Endothelial cell (in vitro differentiated cells): Measurements from ENCODE around the gene TMEM121B. TPM values are rescaled to one million over a fixed set of nuclear protein-coding genes. Genes with fewer than 3 reads are reported as not detected.

Experiments used
- DNase-seq: peaks from one replicate; pipeline ENCODE4 v3.0.0; 2021; ENCODE audit warnings: low spot score
- H3K27ac Mint-ChIP-seq: one replicate; pipeline ENCODE4 v1.8.0; 2021; ENCODE audit warnings: mixed read lengths, inconsistent platforms; ENCODE audit not compliant: unreplicated experiment
- H3K27me3 Mint-ChIP-seq: one replicate; pipeline ENCODE4 v1.8.0; 2021; ENCODE audit warnings: mild to moderate bottlenecking, moderate library complexity, mixed read lengths, inconsistent platforms; ENCODE audit not compliant: unreplicated experiment
- H3K36me3 Mint-ChIP-seq: one replicate; pipeline ENCODE4 v1.8.0; 2021; ENCODE audit warnings: mild to moderate bottlenecking, low read depth, mixed read lengths, inconsistent platforms; ENCODE audit not compliant: unreplicated experiment
- H3K4me1 Mint-ChIP-seq: one replicate; pipeline ENCODE4 v1.8.0; 2021; ENCODE audit warnings: mild to moderate bottlenecking, mixed read lengths, inconsistent platforms; ENCODE audit not compliant: unreplicated experiment
- H3K4me3 Mint-ChIP-seq: one replicate; pipeline ENCODE4 v1.8.0; 2021; ENCODE audit warnings: mild to moderate bottlenecking, mixed read lengths, inconsistent platforms; ENCODE audit not compliant: unreplicated experiment
- H3K9me3 Mint-ChIP-seq: one replicate; pipeline ENCODE4 v1.8.0; 2021; ENCODE audit warnings: mixed read lengths, inconsistent platforms; ENCODE audit not compliant: unreplicated experiment
- total RNA-seq: library from RNA; stranded (reverse); fragmentation: NEBNext Ultra II Directional; extraction: Animal tissue kit (Norgen Biotek cat#: 25700); gene quantifications from one replicate; pipeline ENCODE4 v1.2.1, GENCODE V29; 2021; ENCODE audit not compliant: unreplicated experiment
- TF ChIP-seq, protein P1 (sequence below): fragments of 200-600 bp; sonication (generic); IDR thresholded peaks from one replicate; pipeline ENCODE4 v1.5.0; 2021; ENCODE audit warnings: antibody characterized with exemption; ENCODE audit not compliant: unreplicated experiment

TMEM121B gene
- total RNA-seq, 1 donor from 2014 or later: 62.2 TPM

DNA sequence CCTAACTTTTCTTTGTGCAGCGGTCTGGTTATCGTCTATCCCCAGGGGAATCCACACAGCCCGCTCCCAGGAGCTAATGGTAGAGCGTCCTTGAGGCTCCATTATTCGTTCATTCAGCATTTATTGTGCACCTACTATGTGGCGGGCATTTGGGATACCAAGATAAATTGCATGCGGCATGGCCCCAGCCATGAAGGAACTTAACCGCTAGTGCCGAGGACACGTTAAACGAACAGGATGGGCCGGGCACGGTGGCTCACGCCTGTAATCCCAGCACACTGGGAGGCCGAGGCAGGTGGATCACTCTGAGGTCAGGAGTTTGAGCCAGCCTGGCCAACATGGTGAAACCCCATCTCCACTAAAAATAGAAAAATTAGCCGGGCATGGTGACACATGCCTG is 11.2 kb downstream of the TMEM121B start:
- TF ChIP-seq, protein P1, sequence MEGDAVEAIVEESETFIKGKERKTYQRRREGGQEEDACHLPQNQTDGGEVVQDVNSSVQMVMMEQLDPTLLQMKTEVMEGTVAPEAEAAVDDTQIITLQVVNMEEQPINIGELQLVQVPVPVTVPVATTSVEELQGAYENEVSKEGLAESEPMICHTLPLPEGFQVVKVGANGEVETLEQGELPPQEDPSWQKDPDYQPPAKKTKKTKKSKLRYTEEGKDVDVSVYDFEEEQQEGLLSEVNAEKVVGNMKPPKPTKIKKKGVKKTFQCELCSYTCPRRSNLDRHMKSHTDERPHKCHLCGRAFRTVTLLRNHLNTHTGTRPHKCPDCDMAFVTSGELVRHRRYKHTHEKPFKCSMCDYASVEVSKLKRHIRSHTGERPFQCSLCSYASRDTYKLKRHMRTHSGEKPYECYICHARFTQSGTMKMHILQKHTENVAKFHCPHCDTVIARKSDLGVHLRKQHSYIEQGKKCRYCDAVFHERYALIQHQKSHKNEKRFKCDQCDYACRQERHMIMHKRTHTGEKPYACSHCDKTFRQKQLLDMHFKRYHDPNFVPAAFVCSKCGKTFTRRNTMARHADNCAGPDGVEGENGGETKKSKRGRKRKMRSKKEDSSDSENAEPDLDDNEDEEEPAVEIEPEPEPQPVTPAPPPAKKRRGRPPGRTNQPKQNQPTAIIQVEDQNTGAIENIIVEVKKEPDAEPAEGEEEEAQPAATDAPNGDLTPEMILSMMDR: no peak
- peaks cover 37% of the 10 kb centered on the region for H3K36me3 Mint-ChIP-seq
- peaks cover 17% of the 10 kb centered on the region for H3K27me3 Mint-ChIP-seq
- H3K9me3 Mint-ChIP-seq: no peaks in the 10 kb centered on the region
- peak overlapping the region; percentile 65 for H3K4me3 Mint-ChIP-seq
- no peak overlapping the region for H3K27ac Mint-ChIP-seq
- H3K4me1 Mint-ChIP-seq: peaks cover 19% of the 10 kb centered on the region
- DNase-seq: no peak

DNA sequence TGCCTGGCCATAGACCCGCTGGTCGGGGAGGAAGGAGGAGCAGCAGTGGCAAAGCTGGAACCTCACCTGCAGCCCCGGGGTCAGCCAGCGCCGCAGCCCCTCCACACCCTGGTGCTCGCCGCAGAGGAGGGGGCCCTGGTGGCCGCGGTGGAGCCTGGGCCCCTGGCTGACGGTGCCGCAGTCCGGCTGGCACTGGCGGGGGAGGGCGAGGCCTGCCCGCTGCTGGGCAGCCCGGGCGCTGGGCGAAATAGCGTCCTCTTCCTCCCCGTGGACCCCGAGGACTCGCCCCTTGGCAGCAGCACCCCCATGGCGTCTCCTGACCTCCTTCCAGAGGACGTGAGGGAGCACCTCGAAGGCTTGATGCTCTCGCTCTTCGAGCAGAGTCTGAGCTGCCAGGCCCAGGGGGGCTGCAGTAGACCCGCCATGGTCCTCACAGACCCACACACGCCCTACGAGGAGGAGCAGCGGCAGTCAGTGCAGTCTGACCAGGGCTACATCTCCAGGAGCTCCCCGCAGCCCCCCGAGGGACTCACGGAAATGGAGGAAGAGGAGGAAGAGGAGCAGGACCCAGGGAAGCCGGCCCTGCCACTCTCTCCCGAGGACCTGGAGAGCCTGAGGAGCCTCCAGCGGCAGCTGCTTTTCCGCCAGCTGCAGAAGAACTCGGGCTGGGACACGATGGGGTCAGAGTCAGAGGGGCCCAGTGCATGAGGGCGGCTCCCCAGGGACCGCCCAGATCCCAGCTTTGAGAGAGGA is 11.9 kb downstream of the TMEM121B start:
- Mint-ChIP-seq H3K4me3 (peak overlapping the region; percentile 65), H3K36me3 (peaks cover 44% of the 10 kb centered on the region), H3K4me1 (peaks cover 12% of the 10 kb centered on the region), H3K27ac (no peak overlapping the region), H3K9me3 (no peaks in the 10 kb centered on the region), H3K27me3 (peaks cover 17% of the 10 kb centered on the region)
- TF ChIP-seq, protein P1: no peak
- no peak for DNase-seq

DNA sequence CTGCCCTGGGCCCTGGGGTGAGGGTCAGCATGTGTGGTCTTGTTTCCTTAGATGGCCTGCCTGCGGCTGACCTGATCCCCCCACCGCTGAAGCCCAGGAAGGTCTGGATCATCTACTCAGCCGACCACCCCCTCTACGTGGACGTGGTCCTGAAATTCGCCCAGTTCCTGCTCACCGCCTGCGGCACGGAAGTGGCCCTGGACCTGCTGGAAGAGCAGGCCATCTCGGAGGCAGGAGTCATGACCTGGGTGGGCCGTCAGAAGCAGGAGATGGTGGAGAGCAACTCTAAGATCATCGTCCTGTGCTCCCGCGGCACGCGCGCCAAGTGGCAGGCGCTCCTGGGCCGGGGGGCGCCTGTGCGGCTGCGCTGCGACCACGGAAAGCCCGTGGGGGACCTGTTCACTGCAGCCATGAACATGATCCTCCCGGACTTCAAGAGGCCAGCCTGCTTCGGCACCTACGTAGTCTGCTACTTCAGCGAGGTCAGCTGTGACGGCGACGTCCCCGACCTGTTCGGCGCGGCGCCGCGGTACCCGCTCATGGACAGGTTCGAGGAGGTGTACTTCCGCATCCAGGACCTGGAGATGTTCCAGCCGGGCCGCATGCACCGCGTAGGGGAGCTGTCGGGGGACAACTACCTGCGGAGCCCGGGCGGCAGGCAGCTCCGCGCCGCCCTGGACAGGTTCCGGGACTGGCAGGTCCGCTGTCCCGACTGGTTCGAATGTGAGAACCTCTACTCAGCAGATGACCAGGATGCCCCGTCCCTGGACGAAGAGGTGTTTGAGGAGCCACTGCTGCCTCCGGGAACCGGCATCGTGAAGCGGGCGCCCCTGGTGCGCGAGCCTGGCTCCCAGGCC is 12.7 kb downstream of the TMEM121B start:
- TF ChIP-seq, protein P1: no peak
- Mint-ChIP-seq H3K27me3 (peaks cover 15% of the 10 kb centered on the region), H3K4me1 (peaks cover 6% of the 10 kb centered on the region), H3K9me3 (no peaks in the 10 kb centered on the region), H3K36me3 (peaks cover 46% of the 10 kb centered on the region), H3K27ac (no peak overlapping the region), H3K4me3 (no peak overlapping the region)
- DNase-seq: no peak

DNA sequence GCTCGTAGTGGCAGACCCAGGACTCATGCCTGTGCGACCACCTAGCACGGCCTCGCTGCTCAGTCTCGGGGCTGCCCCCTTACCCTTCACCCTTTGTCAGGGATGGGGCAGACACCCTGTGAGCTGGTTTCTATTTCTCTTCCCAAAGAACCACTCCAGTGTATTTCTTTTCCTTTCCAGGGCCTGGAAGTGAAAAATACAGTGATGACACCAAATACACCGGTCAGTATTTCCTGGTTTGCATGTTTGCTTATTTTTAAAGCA is 13.7 kb downstream of the TMEM121B start:
- Mint-ChIP-seq H3K4me3 (no peak overlapping the region), H3K27me3 (peaks cover 15% of the 10 kb centered on the region), H3K27ac (no peak overlapping the region), H3K9me3 (no peaks in the 10 kb centered on the region), H3K4me1 (peaks cover 4% of the 10 kb centered on the region), H3K36me3 (peaks cover 51% of the 10 kb centered on the region)
- TF ChIP-seq, protein P1: no peak
- no peak for DNase-seq
